CD4-positive, alpha-beta T cell (primary cell): ENCODE results near the gene GOLGB1. TPM values are rescaled to one million over a fixed set of nuclear protein-coding genes. Genes with fewer than 3 reads are reported as not detected.

ENCODE experiments used
- ATAC-seq: fragments of 200-7000 bp; cut with Tn5 transposase; one replicate; pipeline ENCODE4 v1.10.0; 2022; ENCODE audit warnings: mild to moderate bottlenecking; ENCODE audit not compliant: poor library complexity
- CTCF ChIA-PET: fragments of 350-600 bp; sonication (Branson Sonifier 250); formaldehyde crosslinking; loops from one replicate; lab custom pipeline; 2021; ENCODE audit warnings: antibody characterized with exemption, inconsistent platforms; lab: Charles Lee
- POLR2A ChIA-PET: fragments of 350-600 bp; sonication (Branson Sonifier 250); formaldehyde crosslinking; loops from one replicate; lab custom pipeline; 2021; ENCODE audit warnings: antibody characterized with exemption, inconsistent platforms; lab: Charles Lee
- DNase-seq, 14 experiments: peaks; one replicate each; pipeline ENCODE4 v3.0.0-alpha.2; 2013 to 2020; ENCODE audit warnings: mixed read lengths in 2 of 14
- H3K27ac ChIP-seq, 2 donors: one replicate each; pipeline versions ENCODE4 v1.5.1 to v1.7.0; 2013; ENCODE audit warnings: low read length in 2 of 2, low read depth in 1 of 2, mild to moderate bottlenecking in 1 of 2
- H3K27me3 ChIP-seq, 2 experiments: 1 replicate in 1 of 2; 2 replicates in 1 of 2; pipeline versions ENCODE4 v1.6.1 to v1.7.0; 2013; ENCODE audit warnings: low read length in 2 of 2, control low read depth in 1 of 2, mild to moderate bottlenecking in 1 of 2, moderate library complexity in 1 of 2; ENCODE audit not compliant: insufficient read depth in 2 of 2, control insufficient read depth in 1 of 2
- H3K36me3 ChIP-seq: one replicate; pipeline ENCODE4 v1.6.1; 2013; ENCODE audit warnings: low read length, control low read depth; ENCODE audit not compliant: insufficient read depth
- H3K4me1 ChIP-seq: one replicate; pipeline ENCODE4 v1.6.1; 2013; ENCODE audit warnings: low read length, control low read depth; ENCODE audit not compliant: insufficient read depth
- H3K4me3 ChIP-seq: one replicate; pipeline ENCODE4 v1.5.1; 2013; ENCODE audit warnings: mild to moderate bottlenecking, low read length, moderate library complexity
- H3K9me3 ChIP-seq, 2 experiments: 1 replicate in 1 of 2; 2 replicates in 1 of 2; pipeline versions ENCODE4 v1.6.1 to v1.7.0; 2013; ENCODE audit warnings: low read length in 2 of 2, mild to moderate bottlenecking in 2 of 2, control low read depth in 1 of 2, moderate library complexity in 1 of 2; ENCODE audit not compliant: control insufficient read depth in 1 of 2, insufficient read depth in 1 of 2
- H3K27ac Mint-ChIP-seq: one replicate; pipeline ENCODE4 v1.8.0; 2020; ENCODE audit warnings: mixed read lengths
- H3K27me3 Mint-ChIP-seq: one replicate; pipeline ENCODE4 v1.8.0; 2021; ENCODE audit warnings: mixed read lengths
- H3K36me3 Mint-ChIP-seq: one replicate; pipeline ENCODE4 v1.8.0; 2021; ENCODE audit warnings: low read depth, mixed read lengths
- H3K4me1 Mint-ChIP-seq: one replicate; pipeline ENCODE4 v1.8.0; 2021; ENCODE audit warnings: low read depth, mixed read lengths
- H3K4me3 Mint-ChIP-seq: one replicate; pipeline ENCODE4 v1.8.0; 2020; ENCODE audit warnings: mild to moderate bottlenecking, mixed read lengths
- H3K9me3 Mint-ChIP-seq: one replicate; pipeline ENCODE4 v1.8.0; 2020; ENCODE audit warnings: mixed read lengths
- intact Hi-C, 2 experiments: fragments of 100-400 bp; cut with DNase I in 1 of 2; cut with micrococcal nuclease in 1 of 2; formaldehyde crosslinking; loops; one replicate each; pipeline versions ENCODE4 v1.15.1 to v1.9.0; 2023 to 2025; cut with DNase I, micrococcal nuclease
- total RNA-seq, 174 experiments: library from RNA in 2 of 174; stranded (reverse) in 2 of 174; gene quantifications; one replicate each; pipeline ENCODE4 v1.2.3 and lab custom pipeline; 2021 to 2026
- TF ChIP-seq, protein P1 (sequence below): fragments of 200-600 bp; IDR thresholded peaks from one replicate; pipeline ENCODE4 v1.8.0; 2022; ENCODE audit warnings: antibody characterized with exemption, mild to moderate bottlenecking

GOLGB1 gene
- total RNA-seq, 2 experiments from 2014 or later = 49.8 to 50.2 TPM

DNA sequence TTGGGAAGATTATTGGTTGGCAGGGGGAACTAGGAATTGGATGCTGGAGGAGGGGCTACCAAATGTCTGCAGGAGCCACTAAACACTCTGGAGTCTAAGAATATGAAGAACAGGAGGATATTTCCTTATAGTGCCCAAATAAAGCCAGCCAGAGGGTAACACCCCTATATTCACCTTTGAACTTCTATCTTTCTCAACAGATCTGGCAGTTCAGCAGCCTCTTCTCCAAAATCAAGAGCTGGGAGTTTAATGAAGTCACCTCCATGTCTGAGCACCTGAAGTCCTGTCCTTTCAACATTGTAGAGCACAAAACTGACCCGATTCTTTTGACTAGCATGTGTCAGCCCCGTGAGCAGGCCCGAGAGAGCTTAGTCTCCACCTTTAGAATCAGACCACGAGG is 123.0 kb downstream of the GOLGB1 start:
- Histone ChIP-seq H3K27ac (no peak overlapping the region), H3K4me3 (no peak overlapping the region), H3K9me3 (no peaks in the 10 kb centered on the region), H3K4me1 (no peaks in the 10 kb centered on the region), H3K36me3 (peaks cover 13% of the 10 kb centered on the region), H3K27me3 (no peaks in the 10 kb centered on the region)
- CTCF ChIA-PET = no interaction called here
- H3K36me3 Mint-ChIP-seq = peaks cover 30% of the 10 kb centered on the region
- POLR2A ChIA-PET = no interaction called here
- ATAC-seq (no peak), DNase-seq (no peak)
- no peaks in the 10 kb centered on the region for H3K27me3 Mint-ChIP-seq
- no peak overlapping the region for H3K4me3 Mint-ChIP-seq
- intact Hi-C loops = no loop called here
- H3K27ac Mint-ChIP-seq = no peak overlapping the region
- TF ChIP-seq, protein P1, sequence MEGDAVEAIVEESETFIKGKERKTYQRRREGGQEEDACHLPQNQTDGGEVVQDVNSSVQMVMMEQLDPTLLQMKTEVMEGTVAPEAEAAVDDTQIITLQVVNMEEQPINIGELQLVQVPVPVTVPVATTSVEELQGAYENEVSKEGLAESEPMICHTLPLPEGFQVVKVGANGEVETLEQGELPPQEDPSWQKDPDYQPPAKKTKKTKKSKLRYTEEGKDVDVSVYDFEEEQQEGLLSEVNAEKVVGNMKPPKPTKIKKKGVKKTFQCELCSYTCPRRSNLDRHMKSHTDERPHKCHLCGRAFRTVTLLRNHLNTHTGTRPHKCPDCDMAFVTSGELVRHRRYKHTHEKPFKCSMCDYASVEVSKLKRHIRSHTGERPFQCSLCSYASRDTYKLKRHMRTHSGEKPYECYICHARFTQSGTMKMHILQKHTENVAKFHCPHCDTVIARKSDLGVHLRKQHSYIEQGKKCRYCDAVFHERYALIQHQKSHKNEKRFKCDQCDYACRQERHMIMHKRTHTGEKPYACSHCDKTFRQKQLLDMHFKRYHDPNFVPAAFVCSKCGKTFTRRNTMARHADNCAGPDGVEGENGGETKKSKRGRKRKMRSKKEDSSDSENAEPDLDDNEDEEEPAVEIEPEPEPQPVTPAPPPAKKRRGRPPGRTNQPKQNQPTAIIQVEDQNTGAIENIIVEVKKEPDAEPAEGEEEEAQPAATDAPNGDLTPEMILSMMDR = no peak
- H3K4me1 Mint-ChIP-seq = no peaks in the 10 kb centered on the region
- no peaks in the 10 kb centered on the region for H3K9me3 Mint-ChIP-seq

DNA sequence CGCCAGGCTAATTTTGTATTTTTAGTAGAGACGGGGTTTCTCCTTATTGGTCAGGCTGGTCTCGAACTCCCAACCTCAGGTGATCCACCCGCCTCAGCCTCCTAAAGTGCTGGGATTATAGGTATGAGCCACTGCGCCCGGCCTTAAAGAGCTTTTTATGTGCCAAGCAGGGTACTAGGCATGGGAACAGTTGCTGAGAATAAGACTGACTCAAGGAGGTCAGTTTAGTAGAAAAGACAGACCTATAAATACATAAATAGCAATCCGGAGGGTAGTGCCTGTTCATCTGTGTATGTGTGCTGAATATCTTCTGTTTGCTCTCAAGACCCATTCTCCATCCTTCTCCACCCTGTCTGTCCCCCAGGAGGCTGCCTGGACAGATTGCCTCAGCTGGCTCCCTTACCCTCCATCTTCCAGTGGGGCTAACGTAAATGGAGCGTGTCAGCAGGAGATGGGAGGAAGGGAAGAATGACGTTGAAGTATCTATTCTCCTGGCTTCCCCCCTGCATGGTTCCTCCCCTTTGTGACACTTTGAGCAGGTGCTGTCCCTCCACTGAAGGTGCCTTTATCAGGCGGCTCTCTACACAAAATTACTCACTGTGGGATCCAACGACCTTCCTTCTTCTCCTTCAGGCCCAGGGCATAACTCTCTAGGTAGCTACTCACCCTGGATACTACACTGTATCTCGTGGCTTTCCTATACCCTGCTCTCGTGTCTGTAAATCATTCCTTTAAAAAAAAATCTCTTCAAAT is 125.2 kb downstream of the GOLGB1 start:
- H3K27ac Mint-ChIP-seq = no peak overlapping the region
- POLR2A ChIA-PET = no interaction called here

DNA sequence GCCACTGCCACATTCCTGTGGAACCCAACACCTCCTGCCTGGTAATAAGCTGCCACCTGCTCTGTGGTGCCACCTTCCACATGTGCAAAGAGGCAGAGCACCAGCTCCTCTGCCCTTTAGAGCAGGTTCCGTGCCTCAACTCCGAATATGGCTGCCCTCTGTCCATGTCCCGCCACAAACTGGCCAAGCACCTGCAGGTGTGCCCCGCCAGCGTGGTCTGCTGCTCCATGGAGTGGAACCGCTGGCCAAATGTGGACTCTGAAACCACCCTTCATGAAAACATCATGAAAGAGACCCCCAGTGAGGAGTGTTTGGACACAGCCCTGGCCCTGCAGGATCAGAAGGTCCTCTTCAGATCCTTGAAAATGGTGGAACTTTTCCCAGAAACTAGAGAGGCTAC is 128.1 kb downstream of the GOLGB1 start:
- Histone ChIP-seq H3K36me3 (no peaks in the 10 kb centered on the region), H3K9me3 (no peaks in the 10 kb centered on the region), H3K27ac (no peak overlapping the region), H3K4me3 (no peak overlapping the region), H3K27me3 (no peaks in the 10 kb centered on the region), H3K4me1 (no peaks in the 10 kb centered on the region)
- H3K4me1 Mint-ChIP-seq = no peaks in the 10 kb centered on the region
- no peak overlapping the region for H3K27ac Mint-ChIP-seq
- no peaks in the 10 kb centered on the region for H3K9me3 Mint-ChIP-seq
- H3K36me3 Mint-ChIP-seq = no peaks in the 10 kb centered on the region
- no peak for DNase-seq
- ATAC-seq = no peak
- ChIA-PET POLR2A (no interaction called here), CTCF (no interaction called here)
- TF ChIP-seq, protein P1 = no peak
- peaks cover 6% of the 10 kb centered on the region for H3K27me3 Mint-ChIP-seq
- H3K4me3 Mint-ChIP-seq = no peak overlapping the region
- intact Hi-C loops = no loop called here

More for the DNA sequence above, 125.2 kb downstream of the GOLGB1 start:
- H3K27ac ChIP-seq = no peak overlapping the region
- ATAC-seq = no peak
- no peaks in the 10 kb centered on the region for H3K4me1 ChIP-seq
- Mint-ChIP-seq H3K36me3 (peaks cover 8% of the 10 kb centered on the region), H3K4me1 (no peaks in the 10 kb centered on the region), H3K4me3 (no peak overlapping the region), H3K9me3 (no peaks in the 10 kb centered on the region), H3K27me3 (peaks cover 6% of the 10 kb centered on the region)
- CTCF ChIA-PET = no interaction called here
- no peak overlapping the region for H3K4me3 ChIP-seq
- H3K36me3 ChIP-seq = no peaks in the 10 kb centered on the region
- intact Hi-C loops = no loop called here
- no peaks in the 10 kb centered on the region for H3K9me3 ChIP-seq
- H3K27me3 ChIP-seq = no peaks in the 10 kb centered on the region
- DNase-seq = no peak
- TF ChIP-seq, protein P1 = no peak
